ENCODE measurements around the gene PTPRG.

DNA sequence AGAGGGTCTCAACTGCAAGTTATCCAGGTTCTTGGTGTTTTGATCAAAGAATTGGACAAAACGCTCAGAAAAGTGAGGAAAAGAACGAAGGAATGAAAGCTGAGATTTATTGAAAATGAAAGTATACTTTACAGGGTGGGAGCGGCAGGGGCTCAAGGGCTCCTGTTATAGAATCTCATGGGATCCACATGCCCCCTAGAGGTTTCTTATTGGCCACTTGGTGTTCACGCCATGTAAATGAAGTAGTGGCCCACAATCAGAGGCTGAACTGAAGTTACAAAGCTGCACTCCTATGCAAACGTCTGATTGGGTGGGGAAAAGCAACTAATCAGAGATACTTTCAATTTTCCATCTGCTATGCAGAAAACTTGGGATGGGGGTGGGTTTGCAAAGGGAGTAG is 216.7 kb downstream of the PTPRG start:
- TF ChIP-seq, protein P1, sequence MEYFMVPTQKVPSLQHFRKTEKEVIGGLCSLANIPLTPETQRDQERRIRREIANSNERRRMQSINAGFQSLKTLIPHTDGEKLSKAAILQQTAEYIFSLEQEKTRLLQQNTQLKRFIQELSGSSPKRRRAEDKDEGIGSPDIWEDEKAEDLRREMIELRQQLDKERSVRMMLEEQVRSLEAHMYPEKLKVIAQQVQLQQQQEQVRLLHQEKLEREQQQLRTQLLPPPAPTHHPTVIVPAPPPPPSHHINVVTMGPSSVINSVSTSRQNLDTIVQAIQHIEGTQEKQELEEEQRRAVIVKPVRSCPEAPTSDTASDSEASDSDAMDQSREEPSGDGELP (IDR thresholded peaks at IDR 0.05; ENCODE audit: borderline replicate concordance, low read depth): no peak
- TF ChIP-seq TAF1 (CRISPR knock-in tag; IDR thresholded peaks at IDR 0.05) (no peak), ATF7 (IDR thresholded peaks at IDR 0.05) (no peak), ATF7 (CRISPR knock-in tag; IDR thresholded peaks at IDR 0.05) (no peak), HDAC2 (CRISPR knock-in tag; IDR thresholded peaks at IDR 0.05) (no peak), NFE2L2 (IDR thresholded peaks at IDR 0.05; ENCODE audit: low read length) (no peak), JUND (CRISPR knock-in tag; IDR thresholded peaks at IDR 0.05) (no peak), PHF8 (CRISPR knock-in tag; IDR thresholded peaks at IDR 0.05) (no peak), ARNT (IDR thresholded peaks at IDR 0.05) (no peak), CREM (IDR thresholded peaks at IDR 0.05) (no peak), CREM (CRISPR knock-in tag; IDR thresholded peaks at IDR 0.05) (no peak)
- TF ChIP-seq, protein P2, sequence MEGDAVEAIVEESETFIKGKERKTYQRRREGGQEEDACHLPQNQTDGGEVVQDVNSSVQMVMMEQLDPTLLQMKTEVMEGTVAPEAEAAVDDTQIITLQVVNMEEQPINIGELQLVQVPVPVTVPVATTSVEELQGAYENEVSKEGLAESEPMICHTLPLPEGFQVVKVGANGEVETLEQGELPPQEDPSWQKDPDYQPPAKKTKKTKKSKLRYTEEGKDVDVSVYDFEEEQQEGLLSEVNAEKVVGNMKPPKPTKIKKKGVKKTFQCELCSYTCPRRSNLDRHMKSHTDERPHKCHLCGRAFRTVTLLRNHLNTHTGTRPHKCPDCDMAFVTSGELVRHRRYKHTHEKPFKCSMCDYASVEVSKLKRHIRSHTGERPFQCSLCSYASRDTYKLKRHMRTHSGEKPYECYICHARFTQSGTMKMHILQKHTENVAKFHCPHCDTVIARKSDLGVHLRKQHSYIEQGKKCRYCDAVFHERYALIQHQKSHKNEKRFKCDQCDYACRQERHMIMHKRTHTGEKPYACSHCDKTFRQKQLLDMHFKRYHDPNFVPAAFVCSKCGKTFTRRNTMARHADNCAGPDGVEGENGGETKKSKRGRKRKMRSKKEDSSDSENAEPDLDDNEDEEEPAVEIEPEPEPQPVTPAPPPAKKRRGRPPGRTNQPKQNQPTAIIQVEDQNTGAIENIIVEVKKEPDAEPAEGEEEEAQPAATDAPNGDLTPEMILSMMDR (CRISPR knock-in tag; IDR thresholded peaks at IDR 0.05): peak; percentile 34
- TF ChIP-seq, protein P3, sequence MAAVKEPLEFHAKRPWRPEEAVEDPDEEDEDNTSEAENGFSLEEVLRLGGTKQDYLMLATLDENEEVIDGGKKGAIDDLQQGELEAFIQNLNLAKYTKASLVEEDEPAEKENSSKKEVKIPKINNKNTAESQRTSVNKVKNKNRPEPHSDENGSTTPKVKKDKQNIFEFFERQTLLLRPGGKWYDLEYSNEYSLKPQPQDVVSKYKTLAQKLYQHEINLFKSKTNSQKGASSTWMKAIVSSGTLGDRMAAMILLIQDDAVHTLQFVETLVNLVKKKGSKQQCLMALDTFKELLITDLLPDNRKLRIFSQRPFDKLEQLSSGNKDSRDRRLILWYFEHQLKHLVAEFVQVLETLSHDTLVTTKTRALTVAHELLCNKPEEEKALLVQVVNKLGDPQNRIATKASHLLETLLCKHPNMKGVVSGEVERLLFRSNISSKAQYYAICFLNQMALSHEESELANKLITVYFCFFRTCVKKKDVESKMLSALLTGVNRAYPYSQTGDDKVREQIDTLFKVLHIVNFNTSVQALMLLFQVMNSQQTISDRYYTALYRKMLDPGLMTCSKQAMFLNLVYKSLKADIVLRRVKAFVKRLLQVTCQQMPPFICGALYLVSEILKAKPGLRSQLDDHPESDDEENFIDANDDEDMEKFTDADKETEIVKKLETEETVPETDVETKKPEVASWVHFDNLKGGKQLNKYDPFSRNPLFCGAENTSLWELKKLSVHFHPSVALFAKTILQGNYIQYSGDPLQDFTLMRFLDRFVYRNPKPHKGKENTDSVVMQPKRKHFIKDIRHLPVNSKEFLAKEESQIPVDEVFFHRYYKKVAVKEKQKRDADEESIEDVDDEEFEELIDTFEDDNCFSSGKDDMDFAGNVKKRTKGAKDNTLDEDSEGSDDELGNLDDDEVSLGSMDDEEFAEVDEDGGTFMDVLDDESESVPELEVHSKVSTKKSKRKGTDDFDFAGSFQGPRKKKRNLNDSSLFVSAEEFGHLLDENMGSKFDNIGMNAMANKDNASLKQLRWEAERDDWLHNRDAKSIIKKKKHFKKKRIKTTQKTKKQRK (IDR thresholded peaks at IDR 0.05; ENCODE audit: low read length): no peak
- TF ChIP-seq, protein P4, sequence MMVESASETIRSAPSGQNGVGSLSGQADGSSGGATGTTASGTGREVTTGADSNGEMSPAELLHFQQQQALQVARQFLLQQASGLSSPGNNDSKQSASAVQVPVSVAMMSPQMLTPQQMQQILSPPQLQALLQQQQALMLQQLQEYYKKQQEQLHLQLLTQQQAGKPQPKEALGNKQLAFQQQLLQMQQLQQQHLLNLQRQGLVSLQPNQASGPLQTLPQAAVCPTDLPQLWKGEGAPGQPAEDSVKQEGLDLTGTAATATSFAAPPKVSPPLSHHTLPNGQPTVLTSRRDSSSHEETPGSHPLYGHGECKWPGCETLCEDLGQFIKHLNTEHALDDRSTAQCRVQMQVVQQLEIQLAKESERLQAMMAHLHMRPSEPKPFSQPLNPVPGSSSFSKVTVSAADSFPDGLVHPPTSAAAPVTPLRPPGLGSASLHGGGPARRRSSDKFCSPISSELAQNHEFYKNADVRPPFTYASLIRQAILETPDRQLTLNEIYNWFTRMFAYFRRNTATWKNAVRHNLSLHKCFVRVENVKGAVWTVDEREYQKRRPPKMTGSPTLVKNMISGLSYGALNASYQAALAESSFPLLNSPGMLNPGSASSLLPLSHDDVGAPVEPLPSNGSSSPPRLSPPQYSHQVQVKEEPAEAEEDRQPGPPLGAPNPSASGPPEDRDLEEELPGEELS (CRISPR knock-in tag; IDR thresholded peaks at IDR 0.05): no peak
- TF ChIP-seq, protein P5, sequence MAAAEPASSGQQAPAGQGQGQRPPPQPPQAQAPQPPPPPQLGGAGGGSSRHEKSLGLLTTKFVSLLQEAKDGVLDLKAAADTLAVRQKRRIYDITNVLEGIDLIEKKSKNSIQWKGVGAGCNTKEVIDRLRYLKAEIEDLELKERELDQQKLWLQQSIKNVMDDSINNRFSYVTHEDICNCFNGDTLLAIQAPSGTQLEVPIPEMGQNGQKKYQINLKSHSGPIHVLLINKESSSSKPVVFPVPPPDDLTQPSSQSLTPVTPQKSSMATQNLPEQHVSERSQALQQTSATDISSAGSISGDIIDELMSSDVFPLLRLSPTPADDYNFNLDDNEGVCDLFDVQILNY (CRISPR knock-in tag; conservative IDR thresholded peaks at IDR 0.05): no peak

Data from HepG2 (cell line).